Measurements from ENCODE around the gene AGA.

- no peak for TF ChIP-seq CTCF (conservative IDR thresholded peaks at IDR 0.05)
- no peak for TF ChIP-seq ZFX (IDR thresholded peaks at IDR 0.05)
These were observed 42.4 kb upstream of the AGA start for GRCh38 chr4:177484613-177485021.
